Gastrocnemius medialis (tissue), 4 donors: ENCODE measurements around the gene HMGCS2.

Experiments
- CTCF ChIP-seq, 5 experiments: fragments of 450-650 bp in 3 of 5; fragments of 200-600 bp in 2 of 5; sonication (generic) in 2 of 5; IDR thresholded peaks in 4 of 5; conservative IDR thresholded peaks in 1 of 5; 1 replicate in 4 of 5; 2 replicates in 1 of 5; pipeline ENCODE4 v1.5.1; 2016 to 2019; ENCODE audit warnings: antibody characterized with exemption in 5 of 5, mild to moderate bottlenecking in 3 of 5, moderate library complexity in 3 of 5
- POLR2A ChIP-seq, 2 donors: fragments of 450-650 bp; IDR thresholded peaks; one replicate each; pipeline ENCODE4 v1.6.1; 2017; ENCODE audit warnings: antibody characterized with exemption in 2 of 2, mild to moderate bottlenecking in 2 of 2, moderate library complexity in 2 of 2

- TF ChIP-seq CTCF (IDR thresholded peaks at IDR 0.05 in 4 of 5, conservative IDR thresholded peaks at IDR 0.05 in 1 of 5) (no peak), POLR2A (IDR thresholded peaks at IDR 0.05) (no peak)
Observed at GRCh38 chr1:119725626-119726025, 43.1 kb downstream of the HMGCS2 start.
